NCI-H1048 (cell line): Measurements from ENCODE around the gene PYDC1.
"Not testable (repeated sequence)": the region's sequence is repeated elsewhere in the genome, so short reads cannot be mapped to it uniquely, and the experiment has no call there.

Experiments
- DNase-seq: peaks from one replicate; lab custom pipeline; 2025; lab: John Stamatoyannopoulos, UW

PYDC1 gene

GRCh38 chr16:31179219-31179746 lies 37.7 kb downstream of the PYDC1 start:
- no peak for DNase-seq

GRCh38 chr16:31177136-31177535 lies 39.8 kb downstream of the PYDC1 start:
- DNase-seq, result no peak

- not testable (repeated sequence) for DNase-seq
Observed at GRCh38 chr16:31170048-31170447, 46.9 kb downstream of the PYDC1 start.

- DNase-seq, result no peak
Observed at GRCh38 chr16:31168848-31169247, 48.1 kb downstream of the PYDC1 start.

- DNase-seq, result no peak
Observed at GRCh38 chr16:31167315-31167714, 49.6 kb downstream of the PYDC1 start.
